ENCODE data around the gene SPDEF. TPM values are rescaled to one million over a fixed set of nuclear protein-coding genes. Genes with fewer than 3 reads are reported as not detected.

SPDEF gene
- total and polyA plus RNA-seq, 2 experiments from 2014 or later: 0.69 TPM; not detected in 1

DNA sequence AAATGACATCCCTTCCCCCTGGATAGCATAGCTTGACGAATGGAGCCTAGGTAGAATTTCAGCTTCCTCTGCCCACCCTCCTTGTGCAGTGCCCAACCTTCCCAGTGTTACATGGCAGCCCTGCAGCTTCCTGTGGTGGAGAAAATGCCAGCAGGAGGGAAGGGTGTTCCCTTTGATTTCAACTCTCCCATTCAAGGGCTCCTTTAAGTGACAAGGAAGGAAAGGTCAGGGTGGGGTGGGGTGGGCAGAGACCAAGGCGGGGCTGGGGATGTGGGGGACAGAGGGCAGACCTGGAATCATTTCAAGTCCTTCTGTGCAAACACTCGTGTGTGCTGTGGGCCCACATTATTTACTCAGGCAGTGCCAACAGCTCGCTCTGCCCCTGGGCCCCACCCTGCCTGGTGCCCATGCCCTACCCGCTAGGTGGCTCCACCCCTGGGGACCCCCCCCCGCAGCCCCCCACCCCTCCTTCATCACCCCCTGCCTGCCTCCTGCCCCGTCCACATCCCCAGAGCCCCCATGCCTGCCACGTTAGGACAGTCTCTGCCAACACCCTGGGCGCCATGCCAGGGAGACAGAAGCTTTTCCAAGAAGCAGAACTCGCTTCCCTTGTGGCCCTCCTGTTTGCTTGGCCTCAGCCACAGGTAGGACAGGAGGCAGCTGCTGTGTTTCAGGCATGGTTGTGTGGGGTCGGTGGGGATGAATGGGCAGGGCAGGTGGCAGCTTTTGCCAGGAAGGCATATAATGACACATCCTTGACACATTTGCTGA lies 9.4 kb downstream of the SPDEF start:
- no peak for ATAC-seq
- Histone ChIP-seq H3K27ac (ENCODE audit: low read depth) (no peak overlapping the region), H3K4me2 (no peak overlapping the region), H2AFZ (no peak overlapping the region), H3K36me3 (ENCODE audit: insufficient read depth) (no peaks in the 10 kb centered on the region), H4K20me1 (replicated peaks; ENCODE audit: insufficient read depth) (no peaks in the 10 kb centered on the region), H3K9me2 (ENCODE audit: insufficient read depth) (no peaks in the 10 kb centered on the region), H3F3A (replicated peaks; ENCODE audit: low read depth) (no peaks in the 10 kb centered on the region), H3K27me3 (ENCODE audit: insufficient read depth) (no peaks in the 10 kb centered on the region), H3K79me2 (replicated peaks; ENCODE audit: insufficient read depth) (no peaks in the 10 kb centered on the region), H3K4me1 (ENCODE audit: insufficient read depth) (no peaks in the 10 kb centered on the region), H3K4me3 (no peak overlapping the region)
- Mint-ChIP-seq H3K27me3 (ENCODE audit: insufficient read depth, low read depth, poor library complexity) (peaks cover 8% of the 10 kb centered on the region), H3K4me1 (peaks cover 3% of the 10 kb centered on the region; the same call in 1 of the 3 replicates), H3K27ac (no peak overlapping the region), H3K4me3 (no peak overlapping the region), H3K36me3 (ENCODE audit: low read depth) (no peaks in the 10 kb centered on the region; the same call in 2 of the 3 replicates), H3K9me3 (peaks cover 2% of the 10 kb centered on the region; the same call in 1 of the 3 replicates)
- no peak for DNase-seq (ENCODE audit: low spot score)
- TF ChIP-seq, protein P1, sequence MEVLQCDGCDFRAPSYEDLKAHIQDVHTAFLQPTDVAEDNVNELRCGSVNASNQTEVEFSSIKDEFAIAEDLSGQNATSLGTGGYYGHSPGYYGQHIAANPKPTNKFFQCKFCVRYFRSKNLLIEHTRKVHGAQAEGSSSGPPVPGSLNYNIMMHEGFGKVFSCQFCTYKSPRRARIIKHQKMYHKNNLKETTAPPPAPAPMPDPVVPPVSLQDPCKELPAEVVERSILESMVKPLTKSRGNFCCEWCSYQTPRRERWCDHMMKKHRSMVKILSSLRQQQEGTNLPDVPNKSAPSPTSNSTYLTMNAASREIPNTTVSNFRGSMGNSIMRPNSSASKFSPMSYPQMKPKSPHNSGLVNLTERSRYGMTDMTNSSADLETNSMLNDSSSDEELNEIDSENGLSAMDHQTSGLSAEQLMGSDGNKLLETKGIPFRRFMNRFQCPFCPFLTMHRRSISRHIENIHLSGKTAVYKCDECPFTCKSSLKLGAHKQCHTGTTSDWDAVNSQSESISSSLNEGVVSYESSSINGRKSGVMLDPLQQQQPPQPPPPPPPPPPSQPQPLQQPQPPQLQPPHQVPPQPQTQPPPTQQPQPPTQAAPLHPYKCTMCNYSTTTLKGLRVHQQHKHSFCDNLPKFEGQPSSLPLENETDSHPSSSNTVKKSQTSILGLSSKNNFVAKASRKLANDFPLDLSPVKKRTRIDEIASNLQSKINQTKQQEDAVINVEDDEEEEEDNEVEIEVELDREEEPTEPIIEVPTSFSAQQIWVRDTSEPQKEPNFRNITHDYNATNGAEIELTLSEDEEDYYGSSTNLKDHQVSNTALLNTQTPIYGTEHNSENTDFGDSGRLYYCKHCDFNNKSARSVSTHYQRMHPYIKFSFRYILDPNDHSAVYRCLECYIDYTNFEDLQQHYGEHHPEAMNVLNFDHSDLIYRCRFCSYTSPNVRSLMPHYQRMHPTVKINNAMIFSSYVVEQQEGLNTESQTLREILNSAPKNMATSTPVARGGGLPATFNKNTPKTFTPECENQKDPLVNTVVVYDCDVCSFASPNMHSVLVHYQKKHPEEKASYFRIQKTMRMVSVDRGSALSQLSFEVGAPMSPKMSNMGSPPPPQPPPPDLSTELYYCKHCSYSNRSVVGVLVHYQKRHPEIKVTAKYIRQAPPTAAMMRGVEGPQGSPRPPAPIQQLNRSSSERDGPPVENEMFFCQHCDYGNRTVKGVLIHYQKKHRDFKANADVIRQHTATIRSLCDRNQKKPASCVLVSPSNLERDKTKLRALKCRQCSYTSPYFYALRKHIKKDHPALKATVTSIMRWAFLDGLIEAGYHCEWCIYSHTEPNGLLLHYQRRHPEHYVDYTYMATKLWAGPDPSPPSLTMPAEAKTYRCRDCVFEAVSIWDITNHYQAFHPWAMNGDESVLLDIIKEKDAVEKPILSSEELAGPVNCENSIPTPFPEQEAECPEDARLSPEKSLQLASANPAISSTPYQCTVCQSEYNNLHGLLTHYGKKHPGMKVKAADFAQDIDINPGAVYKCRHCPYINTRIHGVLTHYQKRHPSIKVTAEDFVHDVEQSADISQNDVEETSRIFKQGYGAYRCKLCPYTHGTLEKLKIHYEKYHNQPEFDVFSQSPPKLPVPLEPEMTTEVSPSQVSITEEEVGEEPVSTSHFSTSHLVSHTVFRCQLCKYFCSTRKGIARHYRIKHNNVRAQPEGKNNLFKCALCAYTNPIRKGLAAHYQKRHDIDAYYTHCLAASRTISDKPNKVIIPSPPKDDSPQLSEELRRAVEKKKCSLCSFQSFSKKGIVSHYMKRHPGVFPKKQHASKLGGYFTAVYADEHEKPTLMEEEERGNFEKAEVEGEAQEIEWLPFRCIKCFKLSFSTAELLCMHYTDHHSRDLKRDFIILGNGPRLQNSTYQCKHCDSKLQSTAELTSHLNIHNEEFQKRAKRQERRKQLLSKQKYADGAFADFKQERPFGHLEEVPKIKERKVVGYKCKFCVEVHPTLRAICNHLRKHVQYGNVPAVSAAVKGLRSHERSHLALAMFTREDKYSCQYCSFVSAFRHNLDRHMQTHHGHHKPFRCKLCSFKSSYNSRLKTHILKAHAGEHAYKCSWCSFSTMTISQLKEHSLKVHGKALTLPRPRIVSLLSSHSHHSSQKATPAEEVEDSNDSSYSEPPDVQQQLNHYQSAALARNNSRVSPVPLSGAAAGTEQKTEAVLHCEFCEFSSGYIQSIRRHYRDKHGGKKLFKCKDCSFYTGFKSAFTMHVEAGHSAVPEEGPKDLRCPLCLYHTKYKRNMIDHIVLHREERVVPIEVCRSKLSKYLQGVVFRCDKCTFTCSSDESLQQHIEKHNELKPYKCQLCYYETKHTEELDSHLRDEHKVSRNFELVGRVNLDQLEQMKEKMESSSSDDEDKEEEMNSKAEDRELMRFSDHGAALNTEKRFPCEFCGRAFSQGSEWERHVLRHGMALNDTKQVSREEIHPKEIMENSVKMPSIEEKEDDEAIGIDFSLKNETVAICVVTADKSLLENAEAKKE (CRISPR knock-in tag; IDR thresholded peaks at IDR 0.05): no peak
- no peak for TF ChIP-seq EZH2 (IDR thresholded peaks at IDR 0.05; ENCODE audit: low read depth, unreplicated experiment)

DNA sequence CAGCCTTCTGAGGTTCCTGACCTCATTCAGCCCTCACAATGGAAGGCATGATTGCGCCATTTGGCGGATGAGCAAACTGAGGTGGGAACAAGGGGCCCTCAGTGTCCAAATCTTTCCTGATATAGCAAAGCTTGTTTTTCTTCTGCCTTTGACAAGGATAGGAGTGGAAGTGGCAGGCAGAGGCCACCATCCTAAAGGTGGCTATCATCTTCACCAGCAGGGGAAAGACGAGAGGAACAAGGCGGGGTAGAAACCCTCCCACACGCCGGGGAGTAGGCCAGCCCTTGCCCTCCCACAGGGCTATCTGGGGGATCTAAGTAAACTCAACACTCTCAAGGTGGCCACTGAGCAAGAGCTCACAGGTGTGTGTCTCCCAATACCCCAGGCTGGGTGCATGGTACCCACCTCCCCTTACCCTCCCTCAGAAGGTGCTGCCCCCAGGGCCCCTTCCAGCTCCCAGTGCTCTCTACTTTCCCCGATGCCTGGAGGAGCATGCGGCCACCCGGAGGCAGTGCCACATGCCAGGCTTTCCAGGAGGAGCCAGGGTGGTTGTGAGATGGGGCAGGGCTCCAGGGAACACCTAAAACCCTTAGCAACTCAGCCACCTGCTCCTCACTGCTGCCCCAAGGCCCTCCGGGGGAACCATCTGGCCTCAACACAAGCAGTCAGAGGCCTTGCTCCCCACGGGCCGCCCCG lies 11.2 kb downstream of the SPDEF start:
- no peak overlapping the region for H3K27ac ChIP-seq (ENCODE audit: low read depth)
- DNase-seq (ENCODE audit: low spot score) (no peak), ATAC-seq (peak; percentile 48)
- H3K4me3 Mint-ChIP-seq: no peak overlapping the region
- no peaks in the 10 kb centered on the region for H3F3A ChIP-seq (replicated peaks; ENCODE audit: low read depth)
- H3K4me1 Mint-ChIP-seq: peaks cover 3% of the 10 kb centered on the region; the same call in 1 of the 3 replicates
- H3K27me3 ChIP-seq (ENCODE audit: insufficient read depth): no peaks in the 10 kb centered on the region
- peaks cover 2% of the 10 kb centered on the region; the same call in 1 of the 3 replicates for H3K9me3 Mint-ChIP-seq
- no peaks in the 10 kb centered on the region for H4K20me1 ChIP-seq (replicated peaks; ENCODE audit: insufficient read depth)
- H3K4me1 ChIP-seq (ENCODE audit: insufficient read depth): no peaks in the 10 kb centered on the region
- H3K4me2 ChIP-seq: no peak overlapping the region
- H3K79me2 ChIP-seq (replicated peaks; ENCODE audit: insufficient read depth): no peaks in the 10 kb centered on the region
- H3K36me3 Mint-ChIP-seq (ENCODE audit: low read depth): no peaks in the 10 kb centered on the region; the same call in 2 of the 3 replicates
- no peaks in the 10 kb centered on the region for H3K9me2 ChIP-seq (ENCODE audit: insufficient read depth)
- peaks cover 6% of the 10 kb centered on the region for H3K27me3 Mint-ChIP-seq (ENCODE audit: insufficient read depth, low read depth, poor library complexity)
- no peak overlapping the region for H3K4me3 ChIP-seq
- no peak overlapping the region for H3K27ac Mint-ChIP-seq
- no peak overlapping the region for H2AFZ ChIP-seq
- H3K36me3 ChIP-seq (ENCODE audit: insufficient read depth): no peaks in the 10 kb centered on the region
- no peak for TF ChIP-seq EZH2 (IDR thresholded peaks at IDR 0.05; ENCODE audit: low read depth, unreplicated experiment)
- no peak for TF ChIP-seq POLR2AphosphoS5 (IDR thresholded peaks at IDR 0.05; ENCODE audit: low read depth)
- no peak for TF ChIP-seq JUNB (IDR thresholded peaks at IDR 0.05; ENCODE audit: unreplicated experiment)
- TF ChIP-seq NANOG (IDR thresholded peaks at IDR 0.05; ENCODE audit: borderline replicate concordance): no peak
- TF ChIP-seq, protein P2, sequence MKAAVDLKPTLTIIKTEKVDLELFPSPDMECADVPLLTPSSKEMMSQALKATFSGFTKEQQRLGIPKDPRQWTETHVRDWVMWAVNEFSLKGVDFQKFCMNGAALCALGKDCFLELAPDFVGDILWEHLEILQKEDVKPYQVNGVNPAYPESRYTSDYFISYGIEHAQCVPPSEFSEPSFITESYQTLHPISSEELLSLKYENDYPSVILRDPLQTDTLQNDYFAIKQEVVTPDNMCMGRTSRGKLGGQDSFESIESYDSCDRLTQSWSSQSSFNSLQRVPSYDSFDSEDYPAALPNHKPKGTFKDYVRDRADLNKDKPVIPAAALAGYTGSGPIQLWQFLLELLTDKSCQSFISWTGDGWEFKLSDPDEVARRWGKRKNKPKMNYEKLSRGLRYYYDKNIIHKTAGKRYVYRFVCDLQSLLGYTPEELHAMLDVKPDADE (IDR thresholded peaks at IDR 0.05): no peak
- TF ChIP-seq, protein P3, sequence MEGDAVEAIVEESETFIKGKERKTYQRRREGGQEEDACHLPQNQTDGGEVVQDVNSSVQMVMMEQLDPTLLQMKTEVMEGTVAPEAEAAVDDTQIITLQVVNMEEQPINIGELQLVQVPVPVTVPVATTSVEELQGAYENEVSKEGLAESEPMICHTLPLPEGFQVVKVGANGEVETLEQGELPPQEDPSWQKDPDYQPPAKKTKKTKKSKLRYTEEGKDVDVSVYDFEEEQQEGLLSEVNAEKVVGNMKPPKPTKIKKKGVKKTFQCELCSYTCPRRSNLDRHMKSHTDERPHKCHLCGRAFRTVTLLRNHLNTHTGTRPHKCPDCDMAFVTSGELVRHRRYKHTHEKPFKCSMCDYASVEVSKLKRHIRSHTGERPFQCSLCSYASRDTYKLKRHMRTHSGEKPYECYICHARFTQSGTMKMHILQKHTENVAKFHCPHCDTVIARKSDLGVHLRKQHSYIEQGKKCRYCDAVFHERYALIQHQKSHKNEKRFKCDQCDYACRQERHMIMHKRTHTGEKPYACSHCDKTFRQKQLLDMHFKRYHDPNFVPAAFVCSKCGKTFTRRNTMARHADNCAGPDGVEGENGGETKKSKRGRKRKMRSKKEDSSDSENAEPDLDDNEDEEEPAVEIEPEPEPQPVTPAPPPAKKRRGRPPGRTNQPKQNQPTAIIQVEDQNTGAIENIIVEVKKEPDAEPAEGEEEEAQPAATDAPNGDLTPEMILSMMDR (conservative IDR thresholded peaks at IDR 0.05; ENCODE audit: low read depth in 2 of 2): no peak
- no peak for TF ChIP-seq STAT1 (IDR thresholded peaks at IDR 0.05; ENCODE audit: unreplicated experiment)
